ENCODE data around the gene TOPORS.

DNA sequence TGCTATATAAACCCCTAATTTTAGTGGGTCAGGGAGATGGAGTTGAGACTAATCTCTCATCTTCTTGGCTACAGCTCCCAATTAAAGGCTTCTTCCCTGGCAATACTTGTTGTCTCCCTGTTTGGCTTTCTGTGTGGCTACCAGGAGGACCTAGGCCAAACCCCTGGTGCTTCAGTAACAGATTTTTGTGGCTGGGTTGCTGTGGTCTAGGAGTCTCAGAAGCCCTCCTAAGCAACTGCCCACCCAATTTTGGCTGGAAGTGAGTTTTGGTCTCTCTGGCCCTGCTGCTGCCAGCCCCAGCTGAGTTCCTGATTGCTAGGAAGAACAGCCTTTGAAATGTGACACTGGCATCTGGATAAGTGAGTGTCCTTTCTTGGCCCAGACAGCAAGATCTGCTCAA lies 36.1 kb downstream of the TOPORS start:
- TF ChIP-seq, protein P1, sequence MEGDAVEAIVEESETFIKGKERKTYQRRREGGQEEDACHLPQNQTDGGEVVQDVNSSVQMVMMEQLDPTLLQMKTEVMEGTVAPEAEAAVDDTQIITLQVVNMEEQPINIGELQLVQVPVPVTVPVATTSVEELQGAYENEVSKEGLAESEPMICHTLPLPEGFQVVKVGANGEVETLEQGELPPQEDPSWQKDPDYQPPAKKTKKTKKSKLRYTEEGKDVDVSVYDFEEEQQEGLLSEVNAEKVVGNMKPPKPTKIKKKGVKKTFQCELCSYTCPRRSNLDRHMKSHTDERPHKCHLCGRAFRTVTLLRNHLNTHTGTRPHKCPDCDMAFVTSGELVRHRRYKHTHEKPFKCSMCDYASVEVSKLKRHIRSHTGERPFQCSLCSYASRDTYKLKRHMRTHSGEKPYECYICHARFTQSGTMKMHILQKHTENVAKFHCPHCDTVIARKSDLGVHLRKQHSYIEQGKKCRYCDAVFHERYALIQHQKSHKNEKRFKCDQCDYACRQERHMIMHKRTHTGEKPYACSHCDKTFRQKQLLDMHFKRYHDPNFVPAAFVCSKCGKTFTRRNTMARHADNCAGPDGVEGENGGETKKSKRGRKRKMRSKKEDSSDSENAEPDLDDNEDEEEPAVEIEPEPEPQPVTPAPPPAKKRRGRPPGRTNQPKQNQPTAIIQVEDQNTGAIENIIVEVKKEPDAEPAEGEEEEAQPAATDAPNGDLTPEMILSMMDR (IDR thresholded peaks at IDR 0.05), result no peak
- TF ChIP-seq POLR2A (IDR thresholded peaks at IDR 0.05), result no peak
